Renal cortical epithelial cell (primary cell): ENCODE results near the gene DNAJB8. TPM values are rescaled to one million over a fixed set of nuclear protein-coding genes. Genes with fewer than 3 reads are reported as not detected.

Experiments
- DNase-seq: peaks from one replicate; pipeline ENCODE4 v3.0.0-alpha.2; 2011; ENCODE audit warnings: low read depth
- total RNA-seq: library from RNA; depleted of rRNA; stranded (reverse); fragments of >200 nt; gene quantifications from 2 replicates; pipeline ENCODE4 v1.2.3, GENCODE V29; 2014

Gene DNAJB8
- total RNA-seq, 1 donor from 2014 or later, result not detected

- no peak for DNase-seq
Observed at GRCh38 chr3:128464188-128464587, 2.5 kb downstream of the DNAJB8 start.

GRCh38 chr3:128463771-128464170 lies 2.9 kb downstream of the DNAJB8 start:
- DNase-seq, result no peak

- no peak for DNase-seq
Observed at GRCh38 chr3:128463354-128463753, 3.3 kb downstream of the DNAJB8 start.

- no peak for DNase-seq
Observed at GRCh38 chr3:128462931-128463330, 3.8 kb downstream of the DNAJB8 start.

- DNase-seq, result no peak
Observed at GRCh38 chr3:128462341-128462910, 4.3 kb downstream of the DNAJB8 start.

GRCh38 chr3:128461731-128462130 lies 5.0 kb downstream of the DNAJB8 start:
- no peak for DNase-seq

GRCh38 chr3:128459461-128459820 lies 7.2 kb downstream of the DNAJB8 start:
- no peak for DNase-seq

- no peak for DNase-seq
Observed at GRCh38 chr3:128458746-128459460, 7.8 kb downstream of the DNAJB8 start.

- no peak for DNase-seq
Observed at GRCh38 chr3:128457937-128458336, 8.8 kb downstream of the DNAJB8 start.

GRCh38 chr3:128456776-128457715 lies 9.6 kb downstream of the DNAJB8 start:
- no peak for DNase-seq

- DNase-seq, result no peak
Observed at GRCh38 chr3:128455786-128456748, 10.6 kb downstream of the DNAJB8 start.

- DNase-seq, result no peak
Observed at GRCh38 chr3:128455116-128455515, 11.6 kb downstream of the DNAJB8 start.

GRCh38 chr3:128454310-128454618 lies 12.4 kb downstream of the DNAJB8 start:
- no peak for DNase-seq

- DNase-seq, result no peak
Observed at GRCh38 chr3:128453501-128454309, 13.0 kb downstream of the DNAJB8 start.

- no peak for DNase-seq
Observed at GRCh38 chr3:128452678-128453275, 13.9 kb downstream of the DNAJB8 start.

GRCh38 chr3:128452120-128452519 lies 14.6 kb downstream of the DNAJB8 start:
- DNase-seq, result no peak

GRCh38 chr3:128449111-128449638 lies 17.5 kb downstream of the DNAJB8 start:
- no peak for DNase-seq

- DNase-seq, result no peak
Observed at GRCh38 chr3:128448491-128448890, 18.2 kb downstream of the DNAJB8 start.

- DNase-seq, result peak; percentile 49
Observed at GRCh38 chr3:128447561-128448013, 19.1 kb downstream of the DNAJB8 start.

GRCh38 chr3:128446821-128447220 lies 19.9 kb downstream of the DNAJB8 start:
- DNase-seq, result no peak
